IMR-90 (cell line): ENCODE results near the gene NOL9. TPM values are rescaled to one million over a fixed set of nuclear protein-coding genes. Genes with fewer than 3 reads are reported as not detected.

Experiments used
- ATAC-seq: fragments of 200-7000 bp; cut with Tn5 transposase; 2 replicates; pipeline ENCODE4 v1.9.1; 2020; ENCODE audit warnings: low read depth, mild to moderate bottlenecking, moderate library complexity
- BruUV-seq: library from RNA; stranded (reverse); fragments of 400-500 nt; replicated peaks from 2 replicates; lab custom pipeline; 2021; lab: Mats Ljungman, UMichigan
- CTCF ChIA-PET: fragments of 300-600 bp; formaldehyde crosslinking; extraction: SDS; loops from one replicate; lab custom pipeline; 2021; ENCODE audit warnings: antibody characterized with exemption; lab: Yijun Ruan, JAX
- POLR2A ChIA-PET: fragments of 300-600 bp; sonication (Branson Sonifier 250); formaldehyde crosslinking; loops from one replicate; lab custom pipeline; 2022; ENCODE audit warnings: antibody characterized with exemption; ENCODE audit not compliant: unreplicated experiment; lab: Charles Lee
- DNase-seq: peaks from one replicate; pipeline ENCODE4 v3.0.0; 2013
- H2AFZ ChIP-seq: replicated peaks from 2 replicates; pipeline ENCODE3; 2013; ENCODE audit warnings: low read length, mild to moderate bottlenecking; ENCODE audit not compliant: poor library complexity
- H2AK5ac ChIP-seq: 2 replicates; pipeline ENCODE4 v1.6.1; 2013; ENCODE audit warnings: low read depth, low read length, inconsistent platforms
- H2AK9ac ChIP-seq: replicated peaks from 2 replicates; pipeline ENCODE3; 2013; ENCODE audit warnings: mild to moderate bottlenecking, low read depth, low read length, moderate library complexity; ENCODE audit not compliant: poor library complexity
- H2BK120ac ChIP-seq: 2 replicates; pipeline ENCODE4 v1.6.1; 2013; ENCODE audit warnings: low read depth, low read length, inconsistent platforms
- H2BK15ac ChIP-seq: 3 replicates; pipeline ENCODE4 v1.6.1; 2013; ENCODE audit warnings: low read depth, low read length, inconsistent platforms
- H2BK20ac ChIP-seq: 2 replicates; pipeline ENCODE4 v1.6.1; 2013; ENCODE audit warnings: low read depth, mild to moderate bottlenecking, inconsistent platforms, low read length, moderate library complexity
- H2BK5ac ChIP-seq: 2 replicates; pipeline ENCODE4 v1.6.1; 2013; ENCODE audit warnings: mild to moderate bottlenecking, low read depth, low read length, inconsistent platforms; ENCODE audit not compliant: poor library complexity, severe bottlenecking
- H3K14ac ChIP-seq: replicated peaks from 2 replicates; pipeline ENCODE4 v1.6.1; 2013; ENCODE audit warnings: low read depth, low read length, inconsistent platforms
- H3K18ac ChIP-seq: 2 replicates; pipeline ENCODE4 v1.6.1; 2013; ENCODE audit warnings: low read depth, low read length, control low read depth
- H3K23ac ChIP-seq: 2 replicates; pipeline ENCODE4 v1.6.1; 2013; ENCODE audit warnings: low read depth, low read length, inconsistent platforms
- H3K27ac ChIP-seq: 2 replicates; pipeline ENCODE4 v1.5.1; 2013; ENCODE audit warnings: mild to moderate bottlenecking, control low read depth, low read length; ENCODE audit not compliant: insufficient read depth
- H3K27me3 ChIP-seq: 2 replicates; pipeline ENCODE4 v1.6.1; 2013; ENCODE audit warnings: low read length; ENCODE audit not compliant: control insufficient read depth, insufficient read depth
- H3K36me3 ChIP-seq: 2 replicates; pipeline ENCODE4 v1.6.1; 2013; ENCODE audit warnings: low read length, mixed read lengths; ENCODE audit not compliant: control insufficient read depth, insufficient read depth
- H3K4ac ChIP-seq: 2 replicates; pipeline ENCODE4 v1.6.1; 2013; ENCODE audit warnings: low read depth, low read length, inconsistent platforms
- H3K4me1 ChIP-seq: 2 replicates; pipeline ENCODE4 v1.6.1; 2013; ENCODE audit warnings: low read length, mixed read lengths; ENCODE audit not compliant: control insufficient read depth, insufficient read depth
- H3K4me2 ChIP-seq: 2 replicates; pipeline ENCODE4 v1.6.1; 2013; ENCODE audit warnings: low read depth, mild to moderate bottlenecking, control low read depth, low read length, moderate library complexity
- H3K4me3 ChIP-seq: 2 replicates; pipeline ENCODE4 v1.5.1; 2013; ENCODE audit warnings: low read depth, mild to moderate bottlenecking, control low read depth, low read length, moderate library complexity; ENCODE audit not compliant: insufficient read depth
- H3K56ac ChIP-seq: 2 replicates; pipeline ENCODE4 v1.6.1; 2013; ENCODE audit warnings: low read length, inconsistent platforms; ENCODE audit not compliant: insufficient read depth; ENCODE audit errors: extremely low read depth
- H3K79me1 ChIP-seq, 2 experiments: 2 replicates each; pipeline ENCODE4 v1.6.1; 2013; ENCODE audit warnings: low read length in 2 of 2, inconsistent platforms in 1 of 2, low read depth in 1 of 2
- H3K9ac ChIP-seq: 2 replicates; pipeline ENCODE4 v1.6.1; 2013; ENCODE audit warnings: low read depth, low read length, control low read depth
- H3K9me1 ChIP-seq: 2 replicates; pipeline ENCODE4 v1.6.1; 2013; ENCODE audit warnings: low read length, inconsistent platforms; ENCODE audit not compliant: insufficient read depth
- H3K9me3 ChIP-seq: 2 replicates; pipeline ENCODE4 v1.6.1; 2013; ENCODE audit warnings: low read length; ENCODE audit not compliant: control insufficient read depth, insufficient read depth
- H4K20me1 ChIP-seq: 2 replicates; pipeline ENCODE4 v1.6.1; 2013; ENCODE audit warnings: low read length, inconsistent platforms; ENCODE audit not compliant: insufficient read depth
- H4K5ac ChIP-seq: 2 replicates; pipeline ENCODE4 v1.6.1; 2013; ENCODE audit warnings: mild to moderate bottlenecking, low read depth, low read length, control low read depth
- H4K8ac ChIP-seq, 2 experiments: 2 replicates each; pipeline ENCODE4 v1.6.1; 2013; ENCODE audit warnings: low read depth in 2 of 2, low read length in 2 of 2, control low read depth in 1 of 2, inconsistent platforms in 1 of 2
- H4K91ac ChIP-seq: 2 replicates; pipeline ENCODE4 v1.6.1; 2013; ENCODE audit warnings: low read depth, low read length, inconsistent platforms; ENCODE audit not compliant: insufficient read depth
- MAFK ChIP-seq: IDR thresholded peaks from 2 replicates; pipeline ENCODE4 v1.6.1; 2012; ENCODE audit warnings: low read depth, low read length, improper control_type of control experiment
- MAZ ChIP-seq: IDR thresholded peaks from 2 replicates; pipeline ENCODE4 v1.6.1; 2012; ENCODE audit warnings: low read depth, mild to moderate bottlenecking, low read length, improper control_type of control experiment, moderate library complexity, borderline replicate concordance
- NFE2L2 ChIP-seq: fragments of 150-350 bp; IDR thresholded peaks from 2 replicates; pipeline ENCODE4 v1.6.1; 2016; ENCODE audit warnings: low read depth, mild to moderate bottlenecking, low read length
- POLR2A ChIP-seq: IDR thresholded peaks from 2 replicates; pipeline ENCODE4 v1.6.1; 2012; ENCODE audit warnings: mild to moderate bottlenecking, low read depth, low read length
- RAD21 ChIP-seq: IDR thresholded peaks from 2 replicates; pipeline ENCODE4 v1.6.1; 2012; ENCODE audit warnings: low read length, improper control_type of control experiment
- WGBS, 2 experiments: methylation state at CpG; one replicate each; pipeline versions ENCODE4 v1.1.5 to v1.1.7; 2013; ENCODE audit warnings: missing lambda C conversion rate in 2 of 2; ENCODE audit not compliant: insufficient read length in 1 of 2; ENCODE audit errors: extremely low coverage in 2 of 2; 5-methylcytosine and 5-hydroxymethylcytosine counted together
- dilution Hi-C: fragments of 300-500 bp; cut with HindIII; formaldehyde crosslinking; loops from one replicate; pipeline ENCODE4 v1.14.3; 2018; ENCODE audit warnings: low sequenced_read_pairs; ENCODE audit not compliant: unreplicated experiment
- in situ Hi-C: fragments of 300-500 bp; cut with MboI; formaldehyde crosslinking; loops from 3 replicates; pipeline ENCODE4 v1.14.3; 2019; ENCODE audit warnings: low sequenced_read_pairs, inconsistent platforms, mixed read lengths
- intact Hi-C: fragments of 100-400 bp; cut with micrococcal nuclease; formaldehyde crosslinking; loops from 2 replicates; pipeline ENCODE4 v1.10.0; 2022
- polyA plus RNA-seq, 3 experiments: library from polyadenylated mRNA; depleted of rRNA; stranded (reverse); fragments of >200 nt; gene quantifications; 2 replicates each; pipeline ENCODE4 v1.2.3, GENCODE V29; 2012; ENCODE audit warnings: low replicate concordance in 1 of 3
- total RNA-seq: library from RNA; depleted of rRNA; stranded (reverse); fragments of >200 nt; gene quantifications from 2 replicates; pipeline ENCODE4 v1.2.3, GENCODE V29; 2012

Gene NOL9
- total and polyA plus RNA-seq, 2 of the 4 experiments (the other 2 are of a cell fraction), result 13.0 to 19.2 TPM

DNA sequence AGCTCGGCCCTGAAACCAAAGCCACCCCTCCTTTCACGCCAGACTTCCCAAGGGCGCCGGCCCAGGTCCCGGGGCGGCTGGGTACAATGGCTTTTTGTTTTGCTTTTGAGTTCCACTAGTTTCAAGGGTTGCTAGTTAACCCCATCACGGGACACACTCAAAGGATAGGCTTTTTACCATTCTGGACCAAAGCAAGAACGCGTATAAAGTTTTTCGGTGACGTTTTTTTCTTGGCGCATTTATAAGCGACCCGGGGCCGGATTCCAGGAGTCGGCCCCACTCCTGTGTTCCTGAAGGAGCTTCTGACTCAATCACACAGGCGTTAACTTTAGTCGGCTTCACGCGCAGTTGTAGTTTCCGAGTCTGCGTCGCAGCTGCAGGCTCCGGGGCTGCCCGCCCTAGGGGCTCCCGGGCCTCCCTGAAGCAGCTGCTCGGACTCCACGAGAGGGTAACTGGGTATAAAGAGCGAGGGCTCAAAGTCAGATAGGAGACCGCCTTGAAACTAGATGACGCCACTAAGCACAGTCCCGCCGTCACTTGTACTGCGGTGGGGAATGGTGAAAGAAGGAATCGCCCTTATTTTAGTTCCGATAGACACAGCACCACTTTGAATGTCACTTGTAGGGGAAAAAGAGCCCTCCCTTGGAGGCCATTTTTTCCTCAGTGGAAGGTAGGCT is 49.1 kb upstream of the NOL9 start:
- peak overlapping the region; percentile 84 for H3K23ac ChIP-seq
- H3K4me2 ChIP-seq, result peak overlapping the region; percentile 75
- H4K20me1 ChIP-seq, result peaks cover 38% of the 10 kb centered on the region
- peak overlapping the region; percentile 96 for H2BK5ac ChIP-seq
- peak overlapping the region; percentile 79 for H2AK5ac ChIP-seq
- no peaks in the 10 kb centered on the region for H3K9me3 ChIP-seq
- ATAC-seq (peak; percentile 12), DNase-seq (peak; percentile 79)
- no peak for TF ChIP-seq NFE2L2
- peak; percentile 12; the same call in 1 of the 2 replicates for TF ChIP-seq MAZ
- no peak for TF ChIP-seq RAD21
- TF ChIP-seq MAFK, result no peak
- peak; percentile 80 for TF ChIP-seq POLR2A
- H2BK15ac ChIP-seq, result peak overlapping the region; percentile 89
- H2AK9ac ChIP-seq, result peak overlapping the region; percentile 88
- peak overlapping the region; percentile 94 for H3K56ac ChIP-seq
- H3K9me1 ChIP-seq, result peaks cover 13% of the 10 kb centered on the region
- H2AFZ ChIP-seq, result peak overlapping the region; percentile 96
- H3K4me1 ChIP-seq, result peaks cover 14% of the 10 kb centered on the region
- peak overlapping the region; percentile 85 for H3K4ac ChIP-seq
- ChIA-PET CTCF (interaction anchor here (0.7 kb wide), 1 partner anchor 22 kb away, joined by 5 read pairs; no protein-coding TSS in a partner anchor), POLR2A (no interaction called here)
- peak overlapping the region; percentile 96 for H4K91ac ChIP-seq
- H3K14ac ChIP-seq, result peak overlapping the region; percentile 95
- H3K27ac ChIP-seq, result peak overlapping the region; percentile 95
- H2BK20ac ChIP-seq, result peak overlapping the region; percentile 80
- 1% methylated on average over 17 of the region's 36 CpGs; no CpG with 5 or more reads in 1 of the 2 experiments for WGBS, 2 experiments
- peak overlapping the region; percentile 96 for H4K5ac ChIP-seq
- peak overlapping the region; percentile 95 for H2BK120ac ChIP-seq
- intact Hi-C loops (no loop called here), dilution Hi-C loops (no loop called here), in situ Hi-C loops (no loop called here)
- peak overlapping the region; percentile 98 for H4K8ac ChIP-seq
- peak overlapping the region; percentile 81 for H3K18ac ChIP-seq
- no TSS peak for BruUV-seq
- H3K79me1 ChIP-seq, result peaks cover 0 to 39% of the 10 kb centered on the region in 2 experiments; a peak in 2 of 4 replicates
- no peaks in the 10 kb centered on the region for H3K27me3 ChIP-seq
- H3K36me3 ChIP-seq, result peaks cover 6% of the 10 kb centered on the region; the same call in 1 of the 2 replicates
- peak overlapping the region; percentile 81 for H3K9ac ChIP-seq
- peak overlapping the region; percentile 49 for H3K4me3 ChIP-seq
